OCI-LY7 (cell line): ENCODE data around the gene ZCCHC10. TPM values are rescaled to one million over a fixed set of nuclear protein-coding genes. Genes with fewer than 3 reads are reported as not detected.
"Not testable (repeated sequence)": the region's sequence is repeated elsewhere in the genome, so short reads cannot be mapped to it uniquely, and the experiment has no call there.

ENCODE experiments used
- BruUV-seq: library from RNA; stranded (reverse); fragments of 400-500 nt; replicated peaks from 2 replicates; lab custom pipeline; 2021; lab: Mats Ljungman, UMichigan
- CTCF ChIA-PET: fragments of 300-600 bp; sonication (Branson Sonifier 250); formaldehyde crosslinking; loops from one replicate; lab custom pipeline; 2022; ENCODE audit warnings: antibody characterized with exemption; ENCODE audit not compliant: unreplicated experiment; lab: Charles Lee
- POLR2A ChIA-PET: fragments of 300-600 bp; sonication (Branson Sonifier 250); formaldehyde crosslinking; loops from one replicate; lab custom pipeline; 2022; ENCODE audit warnings: antibody characterized with exemption; lab: Charles Lee
- DNase-seq: peaks from one replicate; pipeline ENCODE4 v3.0.0-alpha.2; 2015; ENCODE audit warnings: low spot score
- H2AFZ ChIP-seq: fragments of 200-600 bp; sonication (generic), shearing (Covaris generic); 2 replicates; pipeline ENCODE4 v1.6.1; 2014; ENCODE audit warnings: mild to moderate bottlenecking, antibody characterized with exemption, low read length, moderate library complexity
- H3K27ac ChIP-seq: fragments of 200-600 bp; sonication (generic); 2 replicates; pipeline ENCODE4 v1.5.1; 2014; ENCODE audit warnings: mixed run types, low read depth, mild to moderate bottlenecking, moderate library complexity, low read length, inconsistent platforms; ENCODE audit not compliant: poor library complexity, severe bottlenecking
- H3K36me3 ChIP-seq: fragments of 200-600 bp; sonication (generic); 2 replicates; pipeline ENCODE4 v1.6.1; 2014; ENCODE audit warnings: mild to moderate bottlenecking, antibody characterized with exemption, low read length, moderate library complexity, mixed read lengths; ENCODE audit not compliant: insufficient read depth
- H3K4me1 ChIP-seq: fragments of 200-600 bp; sonication (generic); 2 replicates; pipeline ENCODE4 v1.5.1; 2014; ENCODE audit warnings: mild to moderate bottlenecking, low read length; ENCODE audit not compliant: insufficient read depth, poor library complexity, severe bottlenecking
- H3K4me2 ChIP-seq: fragments of 200-600 bp; sonication (generic); 2 replicates; pipeline ENCODE4 v1.6.1; 2014; ENCODE audit warnings: mild to moderate bottlenecking, low read length
- H3K4me3 ChIP-seq: fragments of 200-600 bp; sonication (generic); 2 replicates; pipeline ENCODE4 v1.5.1; 2014; ENCODE audit warnings: mild to moderate bottlenecking, low read depth, low read length; ENCODE audit not compliant: poor library complexity, severe bottlenecking
- H3K79me2 ChIP-seq: fragments of 200-600 bp; sonication (generic); 2 replicates; pipeline ENCODE4 v1.6.1; 2016; ENCODE audit warnings: low read depth, mild to moderate bottlenecking, low read length, moderate library complexity, mixed read lengths; ENCODE audit not compliant: insufficient read depth
- H3K9me2 ChIP-seq: fragments of 200-600 bp; sonication (generic); 2 replicates; pipeline ENCODE4 v1.6.1; 2016; ENCODE audit warnings: mild to moderate bottlenecking, low read length, mixed read lengths; ENCODE audit not compliant: insufficient read depth
- H3K9me3 ChIP-seq: fragments of 200-600 bp; sonication (generic); 2 replicates; pipeline ENCODE4 v1.6.1; 2014; ENCODE audit warnings: mild to moderate bottlenecking, mixed run types, low read length, mixed read lengths
- H4K20me1 ChIP-seq: fragments of 200-600 bp; sonication (generic); 2 replicates; pipeline ENCODE4 v1.6.1; 2014; ENCODE audit warnings: mild to moderate bottlenecking, antibody characterized with exemption, low read length, moderate library complexity, mixed read lengths; ENCODE audit not compliant: insufficient read depth
- CTCF ChIP-seq: fragments of 200-600 bp; sonication (generic); conservative IDR thresholded peaks from 2 replicates; pipeline ENCODE4 v1.5.1; 2014; ENCODE audit warnings: mild to moderate bottlenecking, antibody characterized with exemption, low read length, moderate library complexity, mixed read lengths
- EZH2phosphoT487 ChIP-seq: fragments of 200-600 bp; sonication (generic); IDR thresholded peaks from 2 replicates; pipeline ENCODE4 v1.6.1; 2018; ENCODE audit warnings: low read depth, borderline replicate concordance, mild to moderate bottlenecking, mixed run types, antibody characterized with exemption, low read length, moderate library complexity, mixed read lengths
- intact Hi-C: fragments of 100-400 bp; cut with micrococcal nuclease; formaldehyde crosslinking; loops from one replicate; pipeline ENCODE4 v1.10.0; 2022; ENCODE audit not compliant: unreplicated experiment
- total RNA-seq, 2 experiments: library from RNA; depleted of rRNA in 1 of 2; stranded (reverse); fragments of >200 nt in 1 of 2; shearing (Covaris generic) in 1 of 2; gene quantifications; 2 replicates each; pipeline ENCODE4 v1.2.3, GENCODE V29; 2014 to 2022

ZCCHC10 gene
- total RNA-seq, 2 experiments from 2014 or later: 27.2 to 45.4 TPM

DNA sequence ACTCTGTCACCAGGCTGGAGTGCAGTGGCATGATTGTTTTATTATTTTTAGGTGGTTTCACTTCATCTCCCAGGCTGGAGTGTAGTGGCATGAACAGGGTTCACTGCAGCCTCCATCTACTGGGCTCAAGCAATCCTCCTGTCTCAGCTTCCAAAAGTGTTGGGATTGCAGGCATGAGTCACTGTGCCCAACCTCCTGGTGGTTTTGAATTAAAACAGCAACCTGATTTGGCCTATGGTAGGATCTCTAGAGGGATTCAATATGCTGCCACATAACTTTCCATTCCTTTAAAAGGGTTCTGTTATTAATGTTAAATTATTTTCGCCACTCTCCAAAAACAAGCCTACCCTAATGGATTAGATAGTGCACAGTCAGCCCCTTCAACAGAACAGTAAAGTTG, 15.6 kb upstream of the ZCCHC10 start:
- Histone ChIP-seq H3K4me2 (no peak overlapping the region), H3K4me3 (no peak overlapping the region), H3K4me1 (peaks cover 19% of the 10 kb centered on the region), H2AFZ (peak overlapping the region; percentile 34; the same call in 1 of the 2 replicates), H4K20me1 (no peaks in the 10 kb centered on the region), H3K27ac (no peak overlapping the region), H3K79me2 (no peaks in the 10 kb centered on the region), H3K9me2 (no peaks in the 10 kb centered on the region), H3K9me3 (no peaks in the 10 kb centered on the region), H3K36me3 (no peaks in the 10 kb centered on the region)
- DNase-seq: no peak
- CTCF ChIA-PET: interaction anchor here (1.0 kb wide), 1 partner anchor 9 kb away, joined by 3 read pairs; no protein-coding TSS in a partner anchor
- POLR2A ChIA-PET: interaction anchor here (1.8 kb wide), 1 partner anchor 9 kb away, joined by 7 read pairs; the partner anchor contains the start of gene HSPA4
- intact Hi-C loops: no loop called here
- no peak for TF ChIP-seq CTCF
- TF ChIP-seq EZH2phosphoT487: no peak
- BruUV-seq: no TSS peak

GRCh38 chr5:133041157-133041784, 14.9 kb upstream of the ZCCHC10 start:
- intact Hi-C loops: no loop called here
- Histone ChIP-seq H2AFZ (peak overlapping the region; percentile 39; the same call in 1 of the 2 replicates), H3K36me3 (no peaks in the 10 kb centered on the region), H3K4me3 (no peak overlapping the region), H3K4me2 (no peak overlapping the region), H3K9me2 (no peaks in the 10 kb centered on the region), H3K9me3 (no peaks in the 10 kb centered on the region), H3K4me1 (peaks cover 18% of the 10 kb centered on the region), H3K27ac (no peak overlapping the region), H4K20me1 (no peaks in the 10 kb centered on the region), H3K79me2 (no peaks in the 10 kb centered on the region)
- no TSS peak for BruUV-seq
- POLR2A ChIA-PET: no interaction called here
- DNase-seq: no peak
- TF ChIP-seq EZH2phosphoT487 (no peak), CTCF (no peak)
- CTCF ChIA-PET: interaction anchor here (1.0 kb wide), 1 partner anchor 8 kb away, joined by 3 read pairs; no protein-coding TSS in a partner anchor

DNA sequence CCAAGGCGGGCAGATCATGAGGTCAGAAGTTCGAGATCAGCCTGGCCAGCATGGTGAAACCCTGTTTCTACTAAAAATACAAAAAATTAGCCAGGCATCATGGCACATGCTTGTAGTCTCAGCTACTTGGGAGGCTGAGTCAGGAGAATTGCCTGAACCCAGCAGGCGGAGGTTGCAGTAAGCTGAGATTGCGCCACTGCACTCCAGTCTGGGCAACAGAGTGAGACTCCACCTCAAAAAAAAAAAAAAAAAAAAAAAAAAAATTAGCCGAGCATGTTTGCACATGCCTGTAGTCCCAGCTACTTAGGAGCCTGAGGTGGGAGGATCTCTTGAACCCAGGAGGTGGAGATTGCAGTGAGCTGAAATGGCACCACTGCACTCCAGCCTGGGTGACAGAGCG, 10.3 kb upstream of the ZCCHC10 start:
- H3K9me2 ChIP-seq, H3K4me3 ChIP-seq, H3K36me3 ChIP-seq, H3K9me3 ChIP-seq, H2AFZ ChIP-seq, CTCF ChIA-PET, H4K20me1 ChIP-seq, H3K27ac ChIP-seq, DNase-seq, H3K79me2 ChIP-seq, H3K4me2 ChIP-seq, BruUV-seq, intact Hi-C loops: not testable (repeated sequence)
- H3K4me1 ChIP-seq: peaks cover 54% of the 10 kb centered on the region
- POLR2A ChIA-PET: interaction anchor here (0.6 kb wide), 1 partner anchor 15 kb away, joined by 3 read pairs; the partner anchor contains the start of gene HSPA4
